GM21390 (cell line): ENCODE results near the gene PLD5.
"Not testable (repeated sequence)": the region's sequence is repeated elsewhere in the genome, so short reads cannot be mapped to it uniquely, and the experiment has no call there.

Experiments
- ATAC-seq: cut with Tn5 transposase; IDR thresholded peaks from one replicate; pipeline ENCODE4 v1.9.1; 2021; ENCODE audit not compliant: unreplicated experiment

PLD5 gene

GRCh38 chr1:242178924-242179708 lies 345.4 kb downstream of the PLD5 start:
- no peak for ATAC-seq

- no peak for ATAC-seq
These were observed 346.1 kb downstream of the PLD5 start for GRCh38 chr1:242178436-242178835.

GRCh38 chr1:242162140-242162539 lies 362.4 kb downstream of the PLD5 start:
- no peak for ATAC-seq

GRCh38 chr1:242147096-242147976 lies 377.2 kb downstream of the PLD5 start:
- ATAC-seq: no peak

- ATAC-seq: no peak
These were observed 377.8 kb downstream of the PLD5 start for GRCh38 chr1:242146652-242147051.

GRCh38 chr1:242140836-242141235 lies 383.7 kb downstream of the PLD5 start:
- ATAC-seq: no peak

GRCh38 chr1:242139986-242140385 lies 384.5 kb downstream of the PLD5 start:
- ATAC-seq: no peak

- ATAC-seq: peak; percentile 81
These were observed 385.1 kb downstream of the PLD5 start for GRCh38 chr1:242139442-242139841.

- no peak for ATAC-seq
These were observed 390.7 kb downstream of the PLD5 start for GRCh38 chr1:242133796-242134195.

- no peak for ATAC-seq
These were observed 391.1 kb downstream of the PLD5 start for GRCh38 chr1:242133351-242133750.

- no peak for ATAC-seq
These were observed 392.2 kb downstream of the PLD5 start for GRCh38 chr1:242132121-242132817.

- ATAC-seq: no peak
These were observed 395.5 kb downstream of the PLD5 start for GRCh38 chr1:242128951-242129502.

- no peak for ATAC-seq
These were observed 404.1 kb downstream of the PLD5 start for GRCh38 chr1:242120432-242120831.

GRCh38 chr1:242100921-242101320 lies 423.6 kb downstream of the PLD5 start:
- ATAC-seq: no peak

- ATAC-seq: not testable (repeated sequence)
These were observed 427.2 kb downstream of the PLD5 start for GRCh38 chr1:242097283-242097682.

- no peak for ATAC-seq
These were observed 431.4 kb downstream of the PLD5 start for GRCh38 chr1:242093116-242093515.

GRCh38 chr1:242089911-242090310 lies 434.6 kb downstream of the PLD5 start:
- no peak for ATAC-seq

- no peak for ATAC-seq
These were observed 435.6 kb downstream of the PLD5 start for GRCh38 chr1:242088875-242089274.

- no peak for ATAC-seq
These were observed 437.8 kb downstream of the PLD5 start for GRCh38 chr1:242086706-242087105.

- ATAC-seq: no peak
These were observed 438.4 kb downstream of the PLD5 start for GRCh38 chr1:242086093-242086492.

GRCh38 chr1:242083742-242084141 lies 440.8 kb downstream of the PLD5 start:
- no peak for ATAC-seq
